ENCODE results near the gene REV3L. TPM values are rescaled to one million over a fixed set of nuclear protein-coding genes. Genes with fewer than 3 reads are reported as not detected.

REV3L gene
- total and polyA plus RNA-seq, 2 of the 13 experiments (the other 11 are each of a cell fraction or from before 2014, with no cell fraction given), result 12.8 to 31.3 TPM

DNA sequence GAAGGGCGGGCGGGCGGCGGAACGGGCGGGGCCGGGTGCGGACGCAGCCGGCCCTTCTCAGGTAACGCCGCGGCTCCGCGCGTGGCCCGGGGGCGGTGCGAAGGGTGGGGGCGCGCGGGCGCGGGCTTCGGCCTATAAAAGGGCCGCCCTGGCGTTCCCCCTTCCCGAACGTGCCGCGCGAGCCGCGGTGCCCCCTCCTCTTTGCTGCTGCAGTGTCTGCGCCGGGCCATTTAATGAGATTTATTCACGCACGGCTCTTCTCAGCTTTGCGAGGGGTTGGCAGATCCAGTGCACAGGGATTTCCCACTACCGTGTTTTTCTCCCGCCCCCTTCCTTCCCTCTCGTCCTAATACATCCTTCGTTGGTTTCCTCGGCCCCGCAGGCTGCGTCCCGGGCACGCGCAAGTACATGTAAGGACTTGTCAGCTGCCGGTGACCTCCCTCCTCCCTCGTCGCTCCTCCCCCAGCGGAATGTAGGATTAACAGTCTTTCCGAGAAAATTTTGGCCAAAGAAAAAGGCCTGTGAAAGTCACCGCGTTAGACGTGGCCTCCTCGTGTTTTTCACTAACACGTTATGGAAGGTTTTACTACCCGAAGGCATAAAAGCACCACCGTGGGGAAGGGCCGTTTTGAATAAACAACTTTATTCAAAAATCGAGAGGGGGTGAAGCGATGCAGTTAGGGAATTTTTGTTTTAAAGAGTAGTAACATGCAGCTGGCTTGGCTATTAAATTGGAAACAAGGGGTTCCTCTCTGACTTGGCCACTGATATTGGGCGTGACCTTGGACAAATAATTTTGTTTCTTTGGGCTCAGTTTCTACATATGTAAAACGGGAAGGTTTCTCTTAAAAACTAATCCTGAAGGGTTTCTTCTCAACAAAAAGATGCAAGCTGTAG lies 966 bp upstream of the REV3L start (continued):
- TF ChIP-seq GATAD1 (CRISPR knock-in tag; IDR thresholded peaks at IDR 0.05) (peak; percentile 59; the same call in 1 of the 2 replicates), PLRG1 (conservative IDR thresholded peaks at IDR 0.05) (no peak), ZNF672 (CRISPR knock-in tag; IDR thresholded peaks at IDR 0.05) (no peak), ZNF777 (CRISPR knock-in tag; IDR thresholded peaks at IDR 0.05) (peak; percentile 68), ZFY (CRISPR knock-in tag; IDR thresholded peaks at IDR 0.05) (peak; percentile 92), ZFP36L1 (CRISPR knock-in tag; IDR thresholded peaks at IDR 0.05) (peak; percentile 88; the same call in 1 of the 2 replicates), ZNF724P (CRISPR knock-in tag; IDR thresholded peaks at IDR 0.05; ENCODE audit: borderline replicate concordance) (peak; percentile 53; the same call in 1 of the 2 replicates), ZNF12 (CRISPR knock-in tag; IDR thresholded peaks at IDR 0.05) (0 out of 2 replicates have a peak, but pooled peaks have one; percentile 10), MXD4 (CRISPR knock-in tag; IDR thresholded peaks at IDR 0.05) (peak; percentile 81), SALL2 (CRISPR knock-in tag; IDR thresholded peaks at IDR 0.05) (peak; percentile 84), FOXM1 (CRISPR knock-in tag; IDR thresholded peaks at IDR 0.05) (no peak), MBD4 (IDR thresholded peaks at IDR 0.05; ENCODE audit: borderline replicate concordance, low read length) (peak; percentile 74; the same call in 1 of the 2 replicates), ESRRA (CRISPR knock-in tag; IDR thresholded peaks at IDR 0.05; ENCODE audit: low read depth) (no peak), ZNF781 (CRISPR knock-in tag; IDR thresholded peaks at IDR 0.05; ENCODE audit: borderline replicate concordance, not compliant biosample characterization) (peak; percentile 78), SAP130 (CRISPR knock-in tag; IDR thresholded peaks at IDR 0.05; ENCODE audit: low read depth) (peak; percentile 86), ZNF773 (CRISPR knock-in tag; IDR thresholded peaks at IDR 0.05; ENCODE audit: borderline replicate concordance) (0 out of 2 replicates have a peak, but pooled peaks have one; percentile 4), ZKSCAN1 (IDR thresholded peaks at IDR 0.05; ENCODE audit: low read length) (peak; percentile 14), KLF9 (CRISPR knock-in tag; IDR thresholded peaks at IDR 0.05; ENCODE audit: low read depth) (no peak; the same call in 1 of the 2 replicates), KLF6 (CRISPR knock-in tag; IDR thresholded peaks at IDR 0.05) (peak; percentile 84; the same call in 1 of the 2 replicates), TAF1 (CRISPR knock-in tag; IDR thresholded peaks at IDR 0.05) (peak; percentile 72)
- TF ChIP-seq, protein P1, sequence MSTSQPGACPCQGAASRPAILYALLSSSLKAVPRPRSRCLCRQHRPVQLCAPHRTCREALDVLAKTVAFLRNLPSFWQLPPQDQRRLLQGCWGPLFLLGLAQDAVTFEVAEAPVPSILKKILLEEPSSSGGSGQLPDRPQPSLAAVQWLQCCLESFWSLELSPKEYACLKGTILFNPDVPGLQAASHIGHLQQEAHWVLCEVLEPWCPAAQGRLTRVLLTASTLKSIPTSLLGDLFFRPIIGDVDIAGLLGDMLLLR (CRISPR knock-in tag; IDR thresholded peaks at IDR 0.05), result peak; percentile 41
- TF ChIP-seq, protein P2, sequence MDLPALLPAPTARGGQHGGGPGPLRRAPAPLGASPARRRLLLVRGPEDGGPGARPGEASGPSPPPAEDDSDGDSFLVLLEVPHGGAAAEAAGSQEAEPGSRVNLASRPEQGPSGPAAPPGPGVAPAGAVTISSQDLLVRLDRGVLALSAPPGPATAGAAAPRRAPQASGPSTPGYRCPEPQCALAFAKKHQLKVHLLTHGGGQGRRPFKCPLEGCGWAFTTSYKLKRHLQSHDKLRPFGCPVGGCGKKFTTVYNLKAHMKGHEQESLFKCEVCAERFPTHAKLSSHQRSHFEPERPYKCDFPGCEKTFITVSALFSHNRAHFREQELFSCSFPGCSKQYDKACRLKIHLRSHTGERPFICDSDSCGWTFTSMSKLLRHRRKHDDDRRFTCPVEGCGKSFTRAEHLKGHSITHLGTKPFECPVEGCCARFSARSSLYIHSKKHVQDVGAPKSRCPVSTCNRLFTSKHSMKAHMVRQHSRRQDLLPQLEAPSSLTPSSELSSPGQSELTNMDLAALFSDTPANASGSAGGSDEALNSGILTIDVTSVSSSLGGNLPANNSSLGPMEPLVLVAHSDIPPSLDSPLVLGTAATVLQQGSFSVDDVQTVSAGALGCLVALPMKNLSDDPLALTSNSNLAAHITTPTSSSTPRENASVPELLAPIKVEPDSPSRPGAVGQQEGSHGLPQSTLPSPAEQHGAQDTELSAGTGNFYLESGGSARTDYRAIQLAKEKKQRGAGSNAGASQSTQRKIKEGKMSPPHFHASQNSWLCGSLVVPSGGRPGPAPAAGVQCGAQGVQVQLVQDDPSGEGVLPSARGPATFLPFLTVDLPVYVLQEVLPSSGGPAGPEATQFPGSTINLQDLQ (CRISPR knock-in tag; IDR thresholded peaks at IDR 0.05), result peak; percentile 53; the same call in 1 of the 2 replicates
- TF ChIP-seq, protein P3, sequence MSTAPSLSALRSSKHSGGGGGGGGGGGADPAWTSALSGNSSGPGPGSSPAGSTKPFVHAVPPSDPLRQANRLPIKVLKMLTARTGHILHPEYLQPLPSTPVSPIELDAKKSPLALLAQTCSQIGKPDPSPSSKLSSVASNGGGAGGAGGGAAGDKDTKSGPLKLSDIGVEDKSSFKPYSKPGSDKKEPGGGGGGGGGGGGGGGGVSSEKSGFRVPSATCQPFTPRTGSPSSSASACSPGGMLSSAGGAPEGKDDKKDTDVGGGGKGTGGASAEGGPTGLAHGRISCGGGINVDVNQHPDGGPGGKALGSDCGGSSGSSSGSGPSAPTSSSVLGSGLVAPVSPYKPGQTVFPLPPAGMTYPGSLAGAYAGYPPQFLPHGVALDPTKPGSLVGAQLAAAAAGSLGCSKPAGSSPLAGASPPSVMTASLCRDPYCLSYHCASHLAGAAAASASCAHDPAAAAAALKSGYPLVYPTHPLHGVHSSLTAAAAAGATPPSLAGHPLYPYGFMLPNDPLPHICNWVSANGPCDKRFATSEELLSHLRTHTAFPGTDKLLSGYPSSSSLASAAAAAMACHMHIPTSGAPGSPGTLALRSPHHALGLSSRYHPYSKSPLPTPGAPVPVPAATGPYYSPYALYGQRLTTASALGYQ (CRISPR knock-in tag; IDR thresholded peaks at IDR 0.05), result peak; percentile 62
- TF ChIP-seq, protein P4, sequence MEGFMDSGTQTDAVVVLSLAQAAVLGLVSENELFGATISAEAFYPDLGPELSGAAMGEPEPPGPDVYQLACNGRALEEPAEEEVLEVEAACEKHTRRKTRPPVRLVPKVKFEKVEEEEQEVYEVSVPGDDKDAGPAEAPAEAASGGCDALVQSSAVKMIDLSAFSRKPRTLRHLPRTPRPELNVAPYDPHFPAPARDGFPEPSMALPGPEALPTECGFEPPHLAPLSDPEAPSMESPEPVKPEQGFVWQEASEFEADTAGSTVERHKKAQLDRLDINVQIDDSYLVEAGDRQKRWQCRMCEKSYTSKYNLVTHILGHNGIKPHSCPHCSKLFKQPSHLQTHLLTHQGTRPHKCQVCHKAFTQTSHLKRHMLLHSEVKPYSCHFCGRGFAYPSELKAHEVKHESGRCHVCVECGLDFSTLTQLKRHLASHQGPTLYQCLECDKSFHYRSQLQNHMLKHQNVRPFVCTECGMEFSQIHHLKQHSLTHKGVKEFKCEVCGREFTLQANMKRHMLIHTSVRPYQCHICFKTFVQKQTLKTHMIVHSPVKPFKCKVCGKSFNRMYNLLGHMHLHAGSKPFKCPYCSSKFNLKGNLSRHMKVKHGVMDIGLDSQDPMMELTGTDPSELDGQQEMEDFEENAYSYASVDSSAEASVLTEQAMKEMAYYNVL (CRISPR knock-in tag; IDR thresholded peaks at IDR 0.05; ENCODE audit: borderline replicate concordance), result peak; percentile 66; the same call in 1 of the 2 replicates

Data from HepG2 (cell line).